A549 treated with GW870086 at 1 μM for 4 hours (cell line): ENCODE data around the gene TCF7L1. TPM values are rescaled to one million over a fixed set of nuclear protein-coding genes. Genes with fewer than 3 reads are reported as not detected.

ENCODE experiments used
- total RNA-seq: library from RNA; stranded (reverse); fragments of 200-300 nt; extraction: Qiagen RNA extraction; gene quantifications from 5 replicates; pipeline ENCODE4 v1.2.3, GENCODE V29; 2022; ENCODE audit warnings: low read depth

TCF7L1 gene, protein sequence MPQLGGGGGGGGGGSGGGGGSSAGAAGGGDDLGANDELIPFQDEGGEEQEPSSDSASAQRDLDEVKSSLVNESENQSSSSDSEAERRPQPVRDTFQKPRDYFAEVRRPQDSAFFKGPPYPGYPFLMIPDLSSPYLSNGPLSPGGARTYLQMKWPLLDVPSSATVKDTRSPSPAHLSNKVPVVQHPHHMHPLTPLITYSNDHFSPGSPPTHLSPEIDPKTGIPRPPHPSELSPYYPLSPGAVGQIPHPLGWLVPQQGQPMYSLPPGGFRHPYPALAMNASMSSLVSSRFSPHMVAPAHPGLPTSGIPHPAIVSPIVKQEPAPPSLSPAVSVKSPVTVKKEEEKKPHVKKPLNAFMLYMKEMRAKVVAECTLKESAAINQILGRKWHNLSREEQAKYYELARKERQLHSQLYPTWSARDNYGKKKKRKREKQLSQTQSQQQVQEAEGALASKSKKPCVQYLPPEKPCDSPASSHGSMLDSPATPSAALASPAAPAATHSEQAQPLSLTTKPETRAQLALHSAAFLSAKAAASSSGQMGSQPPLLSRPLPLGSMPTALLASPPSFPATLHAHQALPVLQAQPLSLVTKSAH
- total RNA-seq: 7.7 to 9.9 TPM (median 8.5 TPM) in 5 replicates

DNA sequence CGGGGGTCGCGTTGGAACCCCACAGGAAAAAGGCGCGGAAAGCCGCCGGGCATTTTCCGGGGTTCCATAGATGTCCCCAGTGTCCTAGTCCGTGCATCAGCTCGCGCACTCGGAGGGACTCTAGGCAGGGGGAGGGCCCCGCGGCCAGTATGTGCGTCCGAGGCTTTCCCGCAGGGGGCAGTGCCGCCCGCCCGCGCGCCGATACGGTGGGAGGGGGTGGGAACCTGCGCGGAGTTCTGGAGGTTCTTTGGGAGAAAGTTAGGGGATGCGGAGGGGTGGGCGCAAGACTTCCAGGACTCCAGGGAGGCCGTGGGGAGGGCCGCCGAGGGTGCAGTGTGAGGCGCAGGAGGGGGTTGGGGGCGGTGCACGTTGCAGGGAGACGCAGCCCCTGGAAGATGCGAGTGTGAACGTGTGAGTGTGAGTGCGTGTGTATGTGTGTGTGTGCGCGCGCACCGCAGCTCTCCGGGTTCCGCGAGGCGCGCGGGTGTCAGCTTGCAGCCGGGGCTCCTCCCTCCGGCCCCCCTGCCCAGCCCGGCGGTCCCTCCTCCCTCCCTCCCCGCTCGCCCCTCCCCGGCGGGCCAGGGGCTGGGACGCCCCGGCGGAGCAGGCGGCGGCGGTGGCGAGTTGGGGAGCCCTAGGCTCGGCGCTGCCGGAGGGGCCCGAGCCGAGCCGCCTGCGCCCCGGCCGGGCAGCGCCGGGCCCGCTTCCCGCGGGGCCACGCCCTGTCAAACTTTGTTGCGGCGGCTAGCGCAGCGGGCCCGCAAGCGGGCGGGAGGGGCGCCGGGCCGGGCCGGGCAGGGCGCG is at the start of gene TCF7L1:
Gene TCF7L1 (plus strand): TSS at position 559 of the 804 bp plus-strand sequence. CDS start 293 bp downstream, outside the sequence.

DNA sequence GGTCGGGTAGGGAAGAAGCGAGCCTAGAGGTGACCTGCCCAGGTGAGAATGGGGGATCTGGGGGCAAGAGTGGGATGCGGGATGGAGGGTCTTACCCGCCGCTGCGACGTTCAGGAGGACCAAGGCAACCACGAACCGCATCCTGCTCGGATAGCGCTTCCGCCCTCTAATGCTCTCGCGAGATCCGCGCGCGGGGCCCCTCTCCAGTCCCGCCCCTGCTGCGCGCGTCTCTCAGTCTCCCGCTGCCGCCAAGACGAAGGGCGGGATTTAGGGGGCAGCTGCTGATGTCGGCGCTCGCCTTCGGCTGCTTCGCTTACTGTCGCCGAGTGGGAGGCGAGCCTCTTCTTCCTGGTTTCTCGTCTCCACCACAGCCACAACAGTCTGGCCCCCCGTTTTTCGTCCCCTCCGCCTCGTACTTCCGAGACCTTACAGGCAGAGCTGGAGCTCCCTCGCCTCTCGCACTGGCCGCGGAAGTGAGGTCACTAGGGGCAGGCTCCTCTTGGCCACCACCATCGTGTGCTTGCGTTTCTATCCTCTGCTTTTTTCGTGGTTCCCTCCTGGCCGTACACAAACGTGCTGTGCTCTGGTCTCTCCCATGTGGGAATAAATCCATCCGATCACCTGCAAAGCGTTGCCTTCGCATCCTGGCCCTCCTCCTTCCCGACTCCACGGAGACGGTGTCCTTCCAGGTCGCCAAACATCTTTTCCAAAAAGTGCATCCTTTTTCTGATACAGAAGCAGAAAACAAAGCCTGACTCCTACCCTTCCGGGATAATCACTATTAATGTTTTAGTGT is 194.8 kb downstream of the TCF7L1 start, which contains the start of gene TGOLN2:
Gene TGOLN2 (minus strand): TSS at position 168 of the 796 bp plus-strand sequence. CDS start 27 bp downstream, at position 141.

GRCh38 chr2:85354286-85355072 is 221.3 kb downstream of the TCF7L1 start, which contains the start of the genes ELMOD3 and RETSAT:
Gene ELMOD3, plus strand, starts transcription at chr2:85354769. Its CDS starts 2,430 bp downstream, at chr2:85357199.
Gene RETSAT, minus strand, starts transcription at chr2:85354528. Its CDS starts 21 bp downstream, at chr2:85354507.

Other genes with a start within 250 kb of the TCF7L1 start
- gene TMSB10, start 227.7 kb upstream of the TCF7L1 start, total RNA-seq: 9,260 to 10,639 TPM (median 9,394 TPM) in 5 replicates
- 96.4 to 117 TPM (median 106 TPM) in 5 replicates for gene KCMF1, start 162.2 kb upstream of the TCF7L1 start, total RNA-seq
- gene TGOLN2, start 194.6 kb downstream of the TCF7L1 start, total RNA-seq: 82.0 to 110 TPM (median 102 TPM) in 5 replicates
- gene RETSAT, start 221.1 kb downstream of the TCF7L1 start, total RNA-seq: 46.0 to 55.7 TPM (median 53.1 TPM) in 5 replicates
- 10.4 to 13.1 TPM (median 12.4 TPM) in 5 replicates for gene ELMOD3, start 221.4 kb downstream of the TCF7L1 start, total RNA-seq